Suprapubic skin (tissue), 3 donors: ENCODE results near the gene IFIT5.

Experiments used
- POLR2A ChIP-seq, 2 donors: fragments of 450-650 bp; IDR thresholded peaks; one replicate each; pipeline ENCODE4 v1.6.1; 2017; ENCODE audit warnings: antibody characterized with exemption in 2 of 2, mild to moderate bottlenecking in 2 of 2, moderate library complexity in 2 of 2
- TF ChIP-seq, protein P1 (sequence below), 2 donors: fragments of 200-600 bp in 1 of 2; fragments of 450-650 bp in 1 of 2; sonication (generic) in 1 of 2; IDR thresholded peaks; one replicate each; pipeline ENCODE4 v1.5.1; 2016 to 2019; ENCODE audit warnings: antibody characterized with exemption in 2 of 2, mild to moderate bottlenecking in 1 of 2, moderate library complexity in 1 of 2

DNA sequence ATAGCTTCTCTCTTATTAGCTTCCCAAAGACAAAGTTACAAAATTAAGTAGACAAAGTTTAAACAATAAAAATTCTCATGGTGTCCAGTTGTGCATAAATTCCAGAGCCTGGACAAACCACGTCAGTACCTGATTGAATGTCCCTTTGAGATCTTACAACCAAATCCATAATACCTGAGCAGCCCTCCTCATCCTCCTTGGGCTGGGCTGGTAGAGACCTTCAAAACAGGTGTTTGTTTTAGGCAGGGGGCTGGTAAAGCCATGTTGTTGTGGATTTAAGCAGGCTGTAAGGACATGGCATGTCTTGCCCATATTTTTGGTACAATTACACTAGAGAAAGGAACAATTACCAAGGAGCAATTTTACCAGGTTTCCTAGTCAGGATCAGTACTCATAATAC lies 2.1 kb downstream of the IFIT5 start:
- TF ChIP-seq, protein P1, sequence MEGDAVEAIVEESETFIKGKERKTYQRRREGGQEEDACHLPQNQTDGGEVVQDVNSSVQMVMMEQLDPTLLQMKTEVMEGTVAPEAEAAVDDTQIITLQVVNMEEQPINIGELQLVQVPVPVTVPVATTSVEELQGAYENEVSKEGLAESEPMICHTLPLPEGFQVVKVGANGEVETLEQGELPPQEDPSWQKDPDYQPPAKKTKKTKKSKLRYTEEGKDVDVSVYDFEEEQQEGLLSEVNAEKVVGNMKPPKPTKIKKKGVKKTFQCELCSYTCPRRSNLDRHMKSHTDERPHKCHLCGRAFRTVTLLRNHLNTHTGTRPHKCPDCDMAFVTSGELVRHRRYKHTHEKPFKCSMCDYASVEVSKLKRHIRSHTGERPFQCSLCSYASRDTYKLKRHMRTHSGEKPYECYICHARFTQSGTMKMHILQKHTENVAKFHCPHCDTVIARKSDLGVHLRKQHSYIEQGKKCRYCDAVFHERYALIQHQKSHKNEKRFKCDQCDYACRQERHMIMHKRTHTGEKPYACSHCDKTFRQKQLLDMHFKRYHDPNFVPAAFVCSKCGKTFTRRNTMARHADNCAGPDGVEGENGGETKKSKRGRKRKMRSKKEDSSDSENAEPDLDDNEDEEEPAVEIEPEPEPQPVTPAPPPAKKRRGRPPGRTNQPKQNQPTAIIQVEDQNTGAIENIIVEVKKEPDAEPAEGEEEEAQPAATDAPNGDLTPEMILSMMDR (IDR thresholded peaks at IDR 0.05), result no peak
- TF ChIP-seq POLR2A (IDR thresholded peaks at IDR 0.05), result no peak
